ENCODE data around the gene SUPT16H.

SUPT16H gene

DNA sequence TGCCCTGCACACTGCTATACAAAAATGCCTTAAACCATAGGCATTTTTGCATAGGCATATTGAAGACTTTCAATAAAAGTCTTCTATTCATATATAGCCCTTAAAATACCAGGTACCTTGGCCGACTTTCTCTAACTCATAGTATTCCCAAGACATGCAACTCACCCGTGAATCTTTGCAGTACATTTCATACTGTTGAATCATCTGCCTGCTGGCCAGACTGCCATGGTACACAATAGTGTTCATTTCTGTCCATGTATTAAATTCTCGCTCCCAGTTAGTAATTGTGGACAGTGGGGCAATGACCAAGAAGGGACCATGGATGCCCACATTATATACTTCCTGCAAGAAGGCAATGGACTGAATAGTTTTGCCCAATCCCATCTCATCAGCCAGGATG, 24.3 kb upstream of the SUPT16H start:
- Histone ChIP-seq H3K4me3 (no peak overlapping the region), H3K27ac (no peak overlapping the region)
- DNase-seq (ENCODE audit: low spot score): no peak
- TF ChIP-seq CTCF (IDR thresholded peaks at IDR 0.05): no peak

GRCh38 chr14:21406213-21406612, 22.4 kb upstream of the SUPT16H start:
- TF ChIP-seq CTCF (IDR thresholded peaks at IDR 0.05): no peak
- DNase-seq (ENCODE audit: low spot score): no peak
- Histone ChIP-seq H3K4me3 (no peak overlapping the region), H3K27ac (no peak overlapping the region)

GRCh38 chr14:21405097-21405496, 21.3 kb upstream of the SUPT16H start:
- Histone ChIP-seq H3K4me3 (no peak overlapping the region), H3K27ac (no peak overlapping the region)
- TF ChIP-seq CTCF (IDR thresholded peaks at IDR 0.05): no peak
- no peak for DNase-seq (ENCODE audit: low spot score)

DNA sequence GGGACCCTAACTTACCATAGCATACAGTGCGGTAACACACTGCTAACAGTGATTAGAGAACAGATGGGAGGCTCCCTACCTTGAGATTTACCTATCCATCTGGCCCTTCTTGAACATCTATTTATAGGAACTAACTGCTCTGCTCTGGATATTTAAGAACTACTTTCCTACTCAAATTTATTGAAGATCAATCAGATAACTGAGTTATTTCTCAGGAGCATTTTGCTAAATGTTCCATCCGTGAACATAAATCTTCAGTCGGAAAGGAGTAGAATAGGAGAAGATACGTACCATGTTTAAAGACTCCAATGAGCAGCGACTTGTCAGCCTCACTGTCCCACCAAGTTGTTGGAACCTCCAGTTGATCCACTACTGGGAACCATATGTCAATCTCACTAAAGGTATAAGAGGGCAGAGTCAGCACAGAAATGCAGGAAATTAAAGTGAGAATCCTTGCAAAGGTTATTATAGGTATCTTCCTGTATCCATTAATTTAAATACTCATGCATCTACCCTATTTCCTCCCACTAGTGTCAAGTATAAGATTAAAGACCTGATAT, 15.6 kb upstream of the SUPT16H start:
- no peak for TF ChIP-seq CTCF (IDR thresholded peaks at IDR 0.05)
- DNase-seq (ENCODE audit: low spot score): no peak
- Histone ChIP-seq H3K4me3 (no peak overlapping the region), H3K27ac (no peak overlapping the region)

- TF ChIP-seq CTCF (IDR thresholded peaks at IDR 0.05): no peak
- H3K4me3 ChIP-seq: no peak overlapping the region
- H3K27ac ChIP-seq: no peak overlapping the region
- DNase-seq (ENCODE audit: low spot score): no peak
Measured at GRCh38 chr14:21398901-21399300, 15.1 kb upstream of the SUPT16H start.

GRCh38 chr14:21395450-21395849, 11.6 kb upstream of the SUPT16H start:
- no peak for TF ChIP-seq CTCF (IDR thresholded peaks at IDR 0.05)
- no peak overlapping the region for H3K27ac ChIP-seq
- DNase-seq (ENCODE audit: low spot score): no peak
- H3K4me3 ChIP-seq: no peak overlapping the region

- TF ChIP-seq CTCF (IDR thresholded peaks at IDR 0.05): no peak
- no peak for DNase-seq (ENCODE audit: low spot score)
- Histone ChIP-seq H3K4me3 (no peak overlapping the region), H3K27ac (peak overlapping the region; percentile 72 to 88)
Measured at GRCh38 chr14:21385188-21385904, 1.5 kb upstream of the SUPT16H start.

Data from coronary artery (tissue), 2 donors.